ENCODE results near the gene ATP11A.

- no peak for TF ChIP-seq CTCF (IDR thresholded peaks at IDR 0.05)
- TF ChIP-seq POLR2AphosphoS5 (IDR thresholded peaks at IDR 0.05), result no peak
- TF ChIP-seq POLR2A (IDR thresholded peaks at IDR 0.05), result no peak
These were observed 220.2 kb downstream of the ATP11A start for GRCh38 chr13:112910016-112910415.

Data from sigmoid colon (tissue), 4 donors.